Measurements from ENCODE around the gene CFAP157.

Gene CFAP157

DNA sequence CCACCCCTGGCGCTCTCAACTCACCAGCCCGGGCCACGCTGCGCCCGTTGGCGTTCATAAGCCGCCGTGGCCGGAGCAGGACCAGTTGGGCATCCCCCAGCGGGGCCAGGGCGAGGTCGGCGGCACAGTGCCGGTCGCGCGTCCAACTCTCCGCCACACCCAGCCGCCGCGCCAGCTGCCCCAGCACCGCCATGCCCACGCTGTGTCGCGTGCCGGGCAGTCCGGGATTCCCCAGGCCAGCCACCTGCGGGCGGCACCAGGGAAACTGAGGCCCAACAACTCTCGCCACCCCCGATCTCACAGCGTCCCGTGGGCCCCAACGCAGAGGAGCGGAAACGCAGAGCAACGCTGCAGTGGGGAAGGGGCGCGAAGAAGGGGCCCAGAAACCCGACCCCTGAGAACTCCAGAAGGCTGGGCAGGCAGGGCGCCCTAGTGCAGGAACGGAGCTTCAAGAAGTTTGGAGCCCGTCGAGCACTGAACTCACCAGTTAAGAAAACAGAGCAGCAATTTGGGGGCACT is 8.2 kb downstream of the CFAP157 start:
- no peak for DNase-seq (ENCODE audit: low spot score)

- DNase-seq (ENCODE audit: low spot score): peak; percentile 93
Observed at GRCh38 chr9:127715470-127716337, 8.9 kb downstream of the CFAP157 start, which contains the start of the genes PTRH1 and TTC16. PTRH1 (minus strand) TSS chr9:127715663; CDS start chr9:127715639, 24 bp downstream. TTC16 (plus strand) TSS chr9:127716079; CDS start chr9:127716146, 67 bp downstream.

DNA sequence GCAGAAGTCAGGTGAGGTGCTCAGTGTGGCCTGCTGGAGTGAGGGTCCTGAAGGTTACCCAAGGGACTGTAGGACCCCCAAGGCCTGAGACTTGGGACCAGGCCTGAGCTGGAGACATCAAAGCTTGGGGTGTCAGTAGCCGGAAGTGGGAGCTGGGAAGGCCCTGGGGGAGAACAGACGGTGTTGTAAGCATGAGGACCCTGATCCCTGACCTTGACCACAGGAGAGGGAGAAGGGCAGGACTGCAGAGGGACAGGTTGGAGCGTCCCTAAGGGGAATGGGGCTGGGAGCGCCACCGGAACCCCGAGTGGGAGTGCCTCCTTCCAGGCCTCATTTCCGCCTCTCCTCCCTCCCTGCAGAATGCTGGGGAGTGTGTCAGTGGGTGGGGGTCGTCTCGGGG is 9.6 kb downstream of the CFAP157 start:
- no peak for DNase-seq (ENCODE audit: low spot score)

GRCh38 chr9:127717766-127718165 is 11.0 kb downstream of the CFAP157 start:
- DNase-seq (ENCODE audit: low spot score): no peak

DNA sequence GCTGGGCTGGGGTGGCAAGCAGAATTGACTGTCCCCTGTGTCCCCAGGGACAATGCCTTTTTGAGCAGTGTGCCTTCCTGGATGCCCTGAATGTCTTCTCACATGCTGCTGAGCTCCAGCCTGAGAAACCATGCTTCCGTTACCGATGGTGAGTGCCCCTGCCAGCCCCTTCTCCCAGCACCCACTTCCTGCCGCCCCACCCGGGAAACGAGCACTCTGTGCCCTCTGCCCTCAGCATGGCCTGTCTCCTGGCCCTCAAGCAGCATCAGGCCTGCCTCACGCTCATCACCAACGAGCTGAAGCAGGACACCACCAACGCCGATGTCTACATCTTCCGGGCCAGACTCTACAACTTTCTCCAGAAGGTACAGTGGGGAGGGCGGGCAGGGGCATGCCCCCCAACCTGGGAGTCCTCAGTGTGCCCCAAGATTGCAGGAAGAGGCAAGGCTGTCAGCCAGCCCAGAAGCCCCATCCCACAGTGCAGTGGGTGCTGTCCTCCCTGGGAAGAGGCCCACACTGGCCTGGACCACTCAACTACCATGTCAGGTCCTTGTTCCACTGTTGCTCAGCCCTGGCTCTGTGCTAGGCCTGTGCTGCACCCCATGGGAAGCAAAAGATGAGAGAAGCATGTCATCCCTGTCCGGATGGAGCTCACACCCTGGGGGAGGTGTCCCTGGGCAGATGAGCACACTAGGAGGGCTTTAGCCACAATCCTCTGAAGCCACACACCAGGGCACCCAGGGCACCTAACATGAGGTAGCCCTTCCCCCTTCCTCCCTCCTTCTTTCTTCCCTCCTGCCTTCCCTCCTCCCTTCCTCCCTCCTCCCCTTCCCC is 13.5 kb downstream of the CFAP157 start:
- DNase-seq (ENCODE audit: low spot score): no peak

- DNase-seq (ENCODE audit: low spot score): no peak
Observed at GRCh38 chr9:127720865-127721227, 14.1 kb downstream of the CFAP157 start.

DNA sequence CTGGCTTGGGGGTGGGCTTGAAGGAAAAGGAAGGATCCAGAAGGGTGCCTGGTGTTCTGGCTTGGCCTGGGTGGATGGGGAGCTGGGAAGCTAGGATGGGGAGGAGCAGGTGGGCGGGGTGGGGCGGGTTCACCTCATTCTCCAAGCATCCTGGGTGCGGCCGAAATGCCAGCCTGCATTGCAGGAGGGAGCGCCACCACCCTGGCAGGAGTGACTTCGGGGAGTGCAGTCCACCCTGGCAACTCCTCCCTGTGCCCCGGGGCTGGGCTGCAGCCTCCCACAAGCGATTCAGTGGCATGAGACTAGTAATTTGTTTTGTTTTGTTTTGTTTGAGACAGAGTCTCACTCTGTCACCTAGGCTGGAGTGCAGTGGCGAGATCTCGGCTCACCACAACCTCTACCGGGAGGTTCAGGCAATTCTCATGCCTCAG is 14.6 kb downstream of the CFAP157 start:
- no peak for DNase-seq (ENCODE audit: low spot score)

DNA sequence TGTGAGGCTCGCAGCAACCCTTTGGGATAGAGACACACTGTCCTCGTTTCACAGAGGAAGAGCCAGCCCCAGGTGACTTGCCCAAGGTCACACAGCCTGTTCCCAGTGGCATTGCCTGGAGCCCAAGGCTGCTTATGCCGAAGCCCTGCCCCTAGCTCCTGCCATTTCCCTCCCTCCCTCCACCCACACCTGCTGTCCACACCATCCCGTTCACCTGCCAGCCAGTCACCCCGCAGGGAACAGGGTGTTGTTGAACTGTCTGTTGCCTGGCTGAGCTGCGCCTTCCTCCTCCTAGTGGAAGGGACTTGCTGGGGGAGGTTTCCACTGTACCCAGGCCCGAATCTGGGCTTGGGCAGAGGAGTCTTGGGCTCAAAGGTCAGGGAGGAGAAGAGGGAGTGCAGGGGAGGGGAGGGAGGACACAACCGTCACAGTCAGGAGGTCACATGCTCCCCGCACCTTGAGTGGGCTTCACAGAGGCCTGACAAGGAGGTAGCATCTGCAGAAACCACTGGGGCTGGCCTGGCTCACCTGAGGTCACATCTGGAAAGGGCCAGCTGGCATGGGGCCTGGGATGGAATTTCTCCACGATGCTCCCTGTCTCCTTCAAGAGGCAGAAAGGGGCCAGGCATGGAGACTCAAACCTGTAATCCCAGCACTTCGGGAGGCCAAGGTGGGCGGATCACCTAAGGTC is 15.4 kb downstream of the CFAP157 start:
- no peak for DNase-seq (ENCODE audit: low spot score)

DNA sequence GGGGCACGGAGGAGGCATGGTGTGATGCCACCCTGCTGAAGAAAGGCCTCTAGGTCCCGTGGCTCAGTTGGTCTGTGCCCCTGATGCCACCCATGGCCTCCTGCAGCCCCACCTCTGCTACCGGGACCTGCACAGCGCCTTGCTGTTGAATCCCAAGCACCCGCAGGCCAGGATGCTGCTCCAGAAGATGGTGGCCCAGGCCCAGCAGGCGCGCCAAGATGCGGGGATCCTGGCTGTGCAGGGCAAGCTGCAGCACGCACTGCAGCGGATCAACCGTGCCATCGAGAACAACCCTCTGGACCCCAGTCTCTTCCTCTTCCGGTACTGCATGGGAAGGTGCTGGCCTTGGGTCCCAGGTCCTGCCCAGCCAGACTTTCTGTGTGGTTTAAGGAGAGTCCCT is 16.2 kb downstream of the CFAP157 start:
- DNase-seq (ENCODE audit: low spot score): no peak

GRCh38 chr9:127723444-127723843 is 16.7 kb downstream of the CFAP157 start:
- no peak for DNase-seq (ENCODE audit: low spot score)

DNA sequence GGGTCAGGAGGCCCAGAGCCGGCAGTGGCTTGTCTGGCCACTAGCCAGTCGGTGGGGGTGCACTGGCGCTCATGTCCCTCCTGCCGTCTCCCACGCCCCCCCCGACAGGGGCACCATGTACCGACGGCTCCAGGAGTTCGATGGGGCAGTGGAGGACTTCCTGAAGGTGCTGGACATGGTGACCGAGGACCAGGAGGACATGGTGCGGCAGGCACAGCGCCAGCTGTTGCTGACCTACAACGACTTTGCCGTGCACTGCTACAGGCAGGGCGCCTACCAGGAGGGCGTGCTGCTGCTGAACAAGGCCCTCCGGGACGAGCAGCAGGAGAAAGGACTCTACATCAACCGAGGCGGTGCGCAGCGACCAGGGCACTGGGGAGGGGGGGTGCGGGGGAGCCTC is 17.2 kb downstream of the CFAP157 start:
- DNase-seq (ENCODE audit: low spot score): peak; percentile 68

GRCh38 chr9:127726871-127727270 is 20.1 kb downstream of the CFAP157 start:
- no peak for DNase-seq (ENCODE audit: low spot score)

GRCh38 chr9:127728808-127729207 is 22.0 kb downstream of the CFAP157 start:
- DNase-seq (ENCODE audit: low spot score): no peak

- DNase-seq (ENCODE audit: low spot score): no peak
Observed at GRCh38 chr9:127729522-127730256, 22.9 kb downstream of the CFAP157 start.

DNA sequence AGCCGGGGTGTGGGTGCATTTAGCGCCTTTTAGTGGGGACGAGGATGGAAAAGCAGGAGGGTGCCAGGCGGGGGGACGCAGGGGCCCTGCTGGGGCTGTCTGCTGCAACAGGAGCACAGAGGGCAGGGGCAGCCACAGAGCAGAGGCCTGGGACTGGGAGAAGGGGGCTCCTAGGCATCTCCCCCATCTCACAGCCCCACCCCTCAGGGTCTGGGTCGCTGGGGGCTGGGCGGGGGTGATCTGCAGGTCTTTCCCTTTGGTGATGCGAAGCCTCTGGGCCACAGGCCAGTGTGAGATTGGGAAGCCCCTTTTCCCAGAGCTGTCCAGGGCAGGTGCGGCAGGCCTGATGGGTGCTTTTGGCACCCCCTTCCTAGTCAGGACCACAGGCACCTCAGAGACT is 23.5 kb downstream of the CFAP157 start:
- DNase-seq (ENCODE audit: low spot score): no peak

DNA sequence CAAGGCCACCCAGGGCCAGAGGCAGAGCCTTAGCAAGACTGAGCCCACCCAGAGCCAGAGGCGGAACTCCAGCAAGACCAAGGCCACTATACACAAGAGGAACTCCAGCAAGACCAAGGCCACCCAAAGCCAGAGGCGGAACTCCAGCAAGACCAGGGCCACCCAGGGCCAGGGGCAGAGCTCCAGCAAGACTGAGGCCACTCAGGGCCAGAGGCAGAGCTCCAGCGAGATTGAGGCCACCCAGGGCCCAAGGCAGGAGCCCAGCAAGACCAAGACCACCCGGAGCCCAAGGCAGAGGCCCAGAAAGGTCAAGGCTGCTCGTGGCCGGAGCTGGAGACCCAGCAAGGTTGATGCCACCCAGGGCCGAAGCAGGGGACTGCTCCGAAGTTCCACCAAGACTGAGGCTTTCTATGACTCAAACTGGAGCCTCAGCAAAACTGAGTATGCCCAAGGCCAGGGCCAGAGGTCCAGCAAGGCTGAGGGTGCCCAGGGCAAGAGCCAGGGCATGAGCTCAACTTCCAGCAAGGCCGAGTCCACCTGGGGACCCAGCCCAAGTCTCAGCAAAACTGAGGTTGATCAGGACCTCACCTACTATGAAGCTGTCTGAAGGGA is 24.1 kb downstream of the CFAP157 start:
- DNase-seq (ENCODE audit: low spot score): no peak

GRCh38 chr9:127731938-127732337 is 25.1 kb downstream of the CFAP157 start:
- DNase-seq (ENCODE audit: low spot score): no peak

DNA sequence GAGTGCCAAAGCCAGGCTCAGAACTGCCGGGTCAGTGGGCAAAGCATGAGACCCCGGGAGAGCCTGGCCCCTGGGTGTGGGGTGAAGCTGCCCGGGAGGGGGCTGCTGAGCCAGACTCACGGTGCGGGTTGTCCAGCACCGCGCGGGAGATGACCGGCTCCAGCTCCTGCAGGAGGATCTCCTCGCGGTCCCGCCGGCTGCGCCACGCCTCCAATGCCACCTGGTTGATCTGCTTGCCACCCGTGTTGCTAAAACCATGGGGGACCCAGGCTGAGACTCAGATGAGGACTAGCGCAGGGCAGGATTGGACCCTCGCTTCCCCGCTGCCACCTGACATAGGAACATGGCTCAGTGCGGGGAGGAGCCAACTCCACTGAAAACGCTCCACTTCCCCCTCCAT is 25.7 kb downstream of the CFAP157 start:
- no peak for DNase-seq (ENCODE audit: low spot score)

- no peak for DNase-seq (ENCODE audit: low spot score)
Observed at GRCh38 chr9:127733614-127734013, 26.8 kb downstream of the CFAP157 start.

GRCh38 chr9:127734247-127734746 is 27.5 kb downstream of the CFAP157 start:
- no peak for DNase-seq (ENCODE audit: low spot score)
